Endothelial cell of umbilical vein (primary cell): Measurements from ENCODE around the gene RAB28. TPM values are rescaled to one million over a fixed set of nuclear protein-coding genes. Genes with fewer than 3 reads are reported as not detected.

Source experiments
- BruUV-seq: library from RNA; stranded (reverse); fragments of 400-500 nt; replicated peaks from 2 replicates; lab custom pipeline; 2021; lab: Mats Ljungman, UMichigan
- CTCF ChIA-PET: fragments of 300-600, 350-600 bp; sonication (Branson Sonifier 250); formaldehyde crosslinking; loops from one replicate; lab custom pipeline; 2021; ENCODE audit warnings: antibody characterized with exemption, inconsistent platforms; lab: Charles Lee
- POLR2A ChIA-PET: fragments of 300-600, 350-600 bp; sonication (Branson Sonifier 250); formaldehyde crosslinking; loops from one replicate; lab custom pipeline; 2021; ENCODE audit warnings: antibody characterized with exemption, inconsistent platforms; lab: Charles Lee
- DNase-seq: peaks from one replicate; pipeline ENCODE4 v3.0.0-alpha.2; 2011; ENCODE audit warnings: low read depth, low spot score
- FAIRE-seq: peaks from 2 replicates; lab custom pipeline; 2011; peaks lifted over from hg19 to GRCh38; lab: Jason Lieb, UNC
- H2AFZ ChIP-seq: 2 replicates; pipeline ENCODE4 v1.6.0; 2012; ENCODE audit warnings: low read depth, low read length, control low read depth, inconsistent platforms
- H3K27ac ChIP-seq: 2 replicates; pipeline ENCODE4 v1.5.1; 2011; ENCODE audit warnings: low read depth, mild to moderate bottlenecking, control low read depth, low read length, moderate library complexity; ENCODE audit not compliant: insufficient read depth
- H3K27me3 ChIP-seq, 2 experiments: 2 replicates each; pipeline versions ENCODE4 v1.6.0 to v1.6.1; 2011; ENCODE audit warnings: low read length in 2 of 2, mixed read lengths in 1 of 2; ENCODE audit not compliant: control insufficient read depth in 2 of 2, insufficient read depth in 2 of 2
- H3K36me3 ChIP-seq, 2 experiments: 2 replicates in 1 of 2; 3 replicates in 1 of 2; pipeline ENCODE4 v1.5.1; 2011; ENCODE audit warnings: low read length in 2 of 2, mild to moderate bottlenecking in 1 of 2, moderate library complexity in 1 of 2; ENCODE audit not compliant: control insufficient read depth in 2 of 2, insufficient read depth in 2 of 2; ENCODE audit errors: extremely low read depth in 1 of 2
- H3K4me1 ChIP-seq: 3 replicates; pipeline ENCODE4 v1.5.1; 2011; ENCODE audit warnings: mild to moderate bottlenecking, low read length; ENCODE audit not compliant: control insufficient read depth, insufficient read depth; ENCODE audit errors: extremely low read depth
- H3K4me2 ChIP-seq: 2 replicates; pipeline ENCODE4 v1.6.1; 2011; ENCODE audit warnings: low read length, control low read depth, mixed read lengths; ENCODE audit not compliant: insufficient read depth
- H3K4me3 ChIP-seq, 3 experiments: fragments of 200-600 bp in 1 of 3; sonication (generic), shearing (Covaris generic) in 1 of 3; replicated peaks in 1 of 3; 2 replicates each; pipeline ENCODE4 v1.5.1; 2011 to 2016; ENCODE audit warnings: control low read depth in 3 of 3, low read length in 3 of 3, mild to moderate bottlenecking in 2 of 3, inconsistent platforms in 1 of 3, low read depth in 1 of 3, moderate library complexity in 1 of 3; ENCODE audit not compliant: insufficient read depth in 1 of 3
- H3K79me2 ChIP-seq: 2 replicates; pipeline ENCODE4 v1.6.0; 2012; ENCODE audit warnings: low read length, inconsistent platforms; ENCODE audit not compliant: control insufficient read depth, insufficient read depth
- H3K9ac ChIP-seq: replicated peaks from 2 replicates; pipeline ENCODE3; 2011; ENCODE audit warnings: low read length, control low read depth; ENCODE audit not compliant: insufficient read depth; ENCODE audit errors: extremely low read depth
- H3K9me1 ChIP-seq: replicated peaks from 3 replicates; pipeline ENCODE4 v1.6.0; 2011; ENCODE audit warnings: mild to moderate bottlenecking, low read length; ENCODE audit not compliant: control insufficient read depth, insufficient read depth; ENCODE audit errors: extremely low read depth
- H3K9me3 ChIP-seq: replicated peaks from 2 replicates; pipeline ENCODE4 v1.5.1; 2012; ENCODE audit warnings: low read length, inconsistent platforms; ENCODE audit not compliant: control insufficient read depth, insufficient read depth
- H4K20me1 ChIP-seq: replicated peaks from 2 replicates; pipeline ENCODE3; 2011; ENCODE audit warnings: mild to moderate bottlenecking, low read length; ENCODE audit not compliant: control insufficient read depth, insufficient read depth; ENCODE audit errors: extremely low read depth
- EZH2 ChIP-seq: IDR thresholded peaks from 2 replicates; pipeline ENCODE4 v1.6.1; 2012; ENCODE audit warnings: borderline replicate concordance, low read depth, mild to moderate bottlenecking, moderate library complexity, low read length, inconsistent platforms; ENCODE audit not compliant: severe bottlenecking
- FOS ChIP-seq: IDR thresholded peaks from 2 replicates; pipeline ENCODE4 v1.6.1; 2011; ENCODE audit warnings: mild to moderate bottlenecking, low read length, moderate library complexity, borderline replicate concordance; ENCODE audit not compliant: insufficient read depth
- GATA2 ChIP-seq: IDR thresholded peaks from 2 replicates; pipeline ENCODE4 v1.7.0; 2011; ENCODE audit warnings: low read depth, mild to moderate bottlenecking, moderate library complexity, mixed read lengths, low read length; ENCODE audit not compliant: insufficient read length, insufficient read depth
- JUN ChIP-seq: IDR thresholded peaks from 2 replicates; pipeline ENCODE4 v1.6.1; 2011; ENCODE audit warnings: borderline replicate concordance, low read depth; ENCODE audit not compliant: insufficient read length, insufficient read depth
- MAX ChIP-seq: IDR thresholded peaks from 2 replicates; pipeline ENCODE4 v1.6.1; 2011; ENCODE audit not compliant: insufficient read depth, insufficient read length
- POLR2A ChIP-seq: IDR thresholded peaks from 2 replicates; pipeline ENCODE4 v1.6.1; 2012; ENCODE audit warnings: low read depth, mild to moderate bottlenecking, control low read depth, low read length
- POLR2AphosphoS5 ChIP-seq: IDR thresholded peaks from 2 replicates; pipeline ENCODE4 v1.6.1; 2012; ENCODE audit warnings: low read depth, mild to moderate bottlenecking, control low read depth, low read length, moderate library complexity; ENCODE audit not compliant: insufficient read depth
- dilution Hi-C: fragments of 300-500 bp; cut with MboI; formaldehyde crosslinking; loops from one replicate; pipeline ENCODE4 v1.15.0; 2019; ENCODE audit warnings: low sequenced_read_pairs; ENCODE audit not compliant: extremely low pct_ligation_motif_present
- intact Hi-C: fragments of 100-400 bp; cut with micrococcal nuclease; formaldehyde crosslinking; loops from one replicate; pipeline ENCODE4 v1.10.0; 2022
- polyA plus RNA-seq, 4 experiments: library from polyadenylated mRNA; depleted of rRNA in 3 of 4; stranded (reverse) in 3 of 4; unstranded in 1 of 4; fragments of >200 nt; gene quantifications; 2 replicates each; pipeline versions ENCODE4 v1.2.1 to v1.2.3, GENCODE V29; 2011 to 2012; ENCODE audit warnings: missing spikeins in 1 of 4
- total RNA-seq: library from RNA; stranded (reverse); gene quantifications from 2 replicates; pipeline ENCODE4 v1.2.3, GENCODE V29; 2021
- TF ChIP-seq, protein P1 (sequence below), 2 donors: IDR thresholded peaks; 1 replicate in 1 of 2; 2 replicates in 1 of 2; pipeline ENCODE4 v1.5.1; 2011; ENCODE audit warnings: low read length in 2 of 2, mild to moderate bottlenecking in 2 of 2, moderate library complexity in 2 of 2, control low read depth in 1 of 2, inconsistent platforms in 1 of 2, low read depth in 1 of 2; ENCODE audit not compliant: insufficient read depth in 1 of 2; ENCODE audit errors: extremely low read depth in 1 of 2

The RAB28 gene
- total and polyA plus RNA-seq, 2 donors (not counting 3 experiments of a cell fraction or from before 2014, with no cell fraction given) = 13.0 to 13.2 TPM

- Histone ChIP-seq H3K9ac (no peak overlapping the region), H3K27me3 (peaks cover 6 to 16% of the 10 kb centered on the region in 2 experiments), H3K36me3 (no peaks in the 10 kb centered on the region), H3K4me1 (no peaks in the 10 kb centered on the region), H3K4me3 (no peak overlapping the region), H2AFZ (no peak overlapping the region), H3K9me3 (no peaks in the 10 kb centered on the region), H4K20me1 (no peaks in the 10 kb centered on the region), H3K79me2 (no peaks in the 10 kb centered on the region), H3K27ac (no peak overlapping the region), H3K4me2 (no peak overlapping the region), H3K9me1 (no peaks in the 10 kb centered on the region)
- intact Hi-C loops = no loop called here
- CTCF ChIA-PET = no interaction called here
- no TSS peak for BruUV-seq
- DNase-seq (no peak), FAIRE-seq (no peak)
- POLR2A ChIA-PET = no interaction called here
- dilution Hi-C loops = no loop called here
- TF ChIP-seq POLR2A = no peak
- no peak for TF ChIP-seq POLR2AphosphoS5
- TF ChIP-seq FOS = no peak
- TF ChIP-seq MAX = no peak
- TF ChIP-seq JUN = no peak
- no peak for TF ChIP-seq GATA2
Observed at GRCh38 chr4:13504374-13504773, 20.2 kb upstream of the RAB28 start.

DNA sequence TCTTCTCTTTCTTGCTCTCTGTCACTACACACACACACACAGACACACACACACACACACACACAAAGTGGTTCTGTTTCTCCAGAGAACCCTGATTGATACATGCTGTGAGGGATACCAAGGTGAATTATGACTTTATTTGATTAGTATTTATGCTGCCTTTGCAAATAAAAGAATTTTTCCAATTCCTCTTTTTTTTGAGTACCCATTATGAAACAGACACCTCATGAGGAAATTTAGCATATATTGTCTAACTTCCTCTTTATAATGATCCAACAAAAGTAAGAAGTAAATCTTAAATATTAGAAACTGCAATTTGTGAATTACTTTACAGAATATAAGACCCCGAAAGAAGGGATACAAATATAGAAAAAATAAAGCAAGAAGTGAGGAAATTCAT is 14.3 kb upstream of the RAB28 start:
- TF ChIP-seq GATA2 (no peak), POLR2A (no peak), EZH2 (no peak), MAX (no peak), JUN (no peak), POLR2AphosphoS5 (no peak)
- TF ChIP-seq, protein P1, sequence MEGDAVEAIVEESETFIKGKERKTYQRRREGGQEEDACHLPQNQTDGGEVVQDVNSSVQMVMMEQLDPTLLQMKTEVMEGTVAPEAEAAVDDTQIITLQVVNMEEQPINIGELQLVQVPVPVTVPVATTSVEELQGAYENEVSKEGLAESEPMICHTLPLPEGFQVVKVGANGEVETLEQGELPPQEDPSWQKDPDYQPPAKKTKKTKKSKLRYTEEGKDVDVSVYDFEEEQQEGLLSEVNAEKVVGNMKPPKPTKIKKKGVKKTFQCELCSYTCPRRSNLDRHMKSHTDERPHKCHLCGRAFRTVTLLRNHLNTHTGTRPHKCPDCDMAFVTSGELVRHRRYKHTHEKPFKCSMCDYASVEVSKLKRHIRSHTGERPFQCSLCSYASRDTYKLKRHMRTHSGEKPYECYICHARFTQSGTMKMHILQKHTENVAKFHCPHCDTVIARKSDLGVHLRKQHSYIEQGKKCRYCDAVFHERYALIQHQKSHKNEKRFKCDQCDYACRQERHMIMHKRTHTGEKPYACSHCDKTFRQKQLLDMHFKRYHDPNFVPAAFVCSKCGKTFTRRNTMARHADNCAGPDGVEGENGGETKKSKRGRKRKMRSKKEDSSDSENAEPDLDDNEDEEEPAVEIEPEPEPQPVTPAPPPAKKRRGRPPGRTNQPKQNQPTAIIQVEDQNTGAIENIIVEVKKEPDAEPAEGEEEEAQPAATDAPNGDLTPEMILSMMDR (IDR thresholded peaks at IDR 0.05; ENCODE audit: extremely low read depth in 1 of 2, insufficient read depth in 1 of 2, low read depth in 1 of 2, low read length in 2 of 2) = no peak
- intact Hi-C loops (no loop called here), dilution Hi-C loops (no loop called here)
- no peaks in the 10 kb centered on the region for H3K4me1 ChIP-seq
- H3K9ac ChIP-seq = no peak overlapping the region
- H3K27me3 ChIP-seq = peaks cover 9 to 35% of the 10 kb centered on the region in 2 experiments
- CTCF ChIA-PET = no interaction called here
- no peaks in the 10 kb centered on the region for H4K20me1 ChIP-seq
- H3K36me3 ChIP-seq = no peaks in the 10 kb centered on the region
- DNase-seq (no peak), FAIRE-seq (no peak)
- H3K79me2 ChIP-seq = no peaks in the 10 kb centered on the region
- POLR2A ChIA-PET = no interaction called here
- no peak overlapping the region for H2AFZ ChIP-seq
- no peak overlapping the region for H3K4me2 ChIP-seq
- no peaks in the 10 kb centered on the region for H3K9me1 ChIP-seq
- H3K4me3 ChIP-seq = no peak overlapping the region
- BruUV-seq = no TSS peak
- H3K9me3 ChIP-seq = no peaks in the 10 kb centered on the region
- no peak overlapping the region for H3K27ac ChIP-seq
